Transverse colon (tissue), 4 donors: ENCODE results near the gene ZNF804A. TPM values are rescaled to one million over a fixed set of nuclear protein-coding genes. Genes with fewer than 3 reads are reported as not detected.

Experiments used
- DNase-seq: peaks from one replicate; pipeline ENCODE4 v3.0.0-alpha.2; 2019
- H3K27ac ChIP-seq, 4 donors: fragments of 200-600 bp; sonication (generic); 2 replicates each; pipeline ENCODE4 v1.5.1; 2016 to 2018; ENCODE audit warnings: inconsistent platforms in 4 of 4
- H3K27me3 ChIP-seq: fragments of 200-600 bp; sonication (generic); 2 replicates; pipeline ENCODE4 v1.5.1; 2017; ENCODE audit warnings: inconsistent platforms
- H3K36me3 ChIP-seq, 4 donors: fragments of 200-600 bp; sonication (generic); 2 replicates each; pipeline ENCODE4 v1.5.1; 2017 to 2019; ENCODE audit warnings: inconsistent platforms in 4 of 4
- H3K4me1 ChIP-seq, 4 donors: fragments of 200-600 bp; sonication (generic); 2 replicates each; pipeline ENCODE4 v1.5.1; 2017 to 2020; ENCODE audit warnings: inconsistent platforms in 4 of 4
- H3K4me3 ChIP-seq, 4 donors: fragments of 200-600 bp; sonication (generic); 1 replicate in 1 of 4; 2 replicates in 3 of 4; pipeline versions ENCODE4 v1.5.1 to v1.6.1; 2017 to 2019; ENCODE audit warnings: inconsistent platforms in 4 of 4
- H3K9me3 ChIP-seq, 2 donors: fragments of 200-600 bp; sonication (generic); 2 replicates each; pipeline ENCODE4 v1.5.1; 2017 to 2019; ENCODE audit warnings: inconsistent platforms in 2 of 2
- EP300 ChIP-seq: sonication (generic); formaldehyde crosslinking; IDR thresholded peaks from one replicate; pipeline ENCODE4 v1.6.1; 2017; ENCODE audit warnings: antibody characterized with exemption, low read depth
- POLR2A ChIP-seq: fragments of 450-650 bp; IDR thresholded peaks from one replicate; pipeline ENCODE4 v1.6.1; 2016; ENCODE audit warnings: antibody characterized with exemption, mild to moderate bottlenecking, moderate library complexity
- POLR2AphosphoS5 ChIP-seq, 3 donors: sonication (generic); formaldehyde crosslinking; IDR thresholded peaks; one replicate each; pipeline ENCODE4 v1.6.1; 2016; ENCODE audit warnings: antibody characterized with exemption in 3 of 3
- WGBS, 2 donors: methylation state at CpG; one replicate each; pipeline ENCODE4 v1.1.5; 2018; ENCODE audit warnings: low coverage in 1 of 2; 5-methylcytosine and 5-hydroxymethylcytosine counted together
- in situ Hi-C, 4 donors: fragments of 200-750 bp; cut with MboI; loops; one replicate each; pipeline versions ENCODE4 v1.15.0 to v1.15.1; 2017; ENCODE audit warnings: low sequenced_read_pairs in 3 of 4, low pct_ligation_motif_present in 1 of 4, low pct_unique_long_range_greater_than_20kb in 1 of 4
- intact Hi-C: fragments of 100-400 bp; cut with DNase I; formaldehyde crosslinking; loops from one replicate; pipeline ENCODE4 v1.15.1; 2023; ENCODE audit warnings: low total_unique reads
- total RNA-seq, 4 donors: library from RNA; depleted of rRNA; stranded (reverse); fragments of >200 nt; gene quantifications; one replicate each; pipeline ENCODE4 v1.1.0, GENCODE V29; 2016
- TF ChIP-seq, protein P1 (sequence below), 5 experiments: fragments of 200-600 bp in 3 of 5; fragments of 450-650 bp in 2 of 5; sonication (generic) in 3 of 5; IDR thresholded peaks; 1 replicate in 2 of 5; 2 replicates in 3 of 5; pipeline ENCODE4 v1.5.1; 2016 to 2017; ENCODE audit warnings: antibody characterized with exemption in 5 of 5, inconsistent platforms in 3 of 5, mild to moderate bottlenecking in 2 of 5, moderate library complexity in 1 of 5

Gene ZNF804A
- total RNA-seq, 4 donors from 2014 or later: 0.16 to 1.5 (median 0.70) TPM

DNA sequence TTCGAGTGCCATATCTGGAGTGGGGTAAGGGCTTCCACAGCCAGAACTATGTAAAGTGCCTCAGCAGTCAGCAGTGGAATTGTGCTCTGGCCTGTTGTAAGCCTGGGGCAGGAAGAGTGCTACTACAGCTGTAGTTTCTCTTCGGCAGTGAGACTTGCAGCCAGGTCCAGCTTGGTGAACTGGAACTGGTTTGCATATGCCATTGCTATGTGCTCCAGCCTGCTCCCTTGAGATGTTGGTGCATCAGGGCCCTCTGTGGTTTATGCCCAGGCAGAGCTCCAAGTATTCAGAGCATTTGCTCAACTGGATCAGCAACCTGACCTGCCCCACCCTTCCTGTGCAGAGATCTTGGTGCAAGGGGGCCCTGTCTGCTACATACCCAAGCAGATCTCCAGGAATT lies 47.8 kb downstream of the ZNF804A start:
- Histone ChIP-seq H3K4me3 (no peak overlapping the region), H3K27me3 (no peaks in the 10 kb centered on the region), H3K4me1 (no peaks in the 10 kb centered on the region), H3K36me3 (no peaks in the 10 kb centered on the region), H3K9me3 (no peaks in the 10 kb centered on the region), H3K27ac (no peak overlapping the region)
- in situ Hi-C loops: no loop called here
- WGBS, 2 donors: 75 to 92% methylated on average over 2 of the region's 2 CpGs
- no peak for DNase-seq
- TF ChIP-seq POLR2AphosphoS5 (IDR thresholded peaks at IDR 0.05) (no peak), EP300 (no peak), POLR2A (no peak)
- TF ChIP-seq, protein P1, sequence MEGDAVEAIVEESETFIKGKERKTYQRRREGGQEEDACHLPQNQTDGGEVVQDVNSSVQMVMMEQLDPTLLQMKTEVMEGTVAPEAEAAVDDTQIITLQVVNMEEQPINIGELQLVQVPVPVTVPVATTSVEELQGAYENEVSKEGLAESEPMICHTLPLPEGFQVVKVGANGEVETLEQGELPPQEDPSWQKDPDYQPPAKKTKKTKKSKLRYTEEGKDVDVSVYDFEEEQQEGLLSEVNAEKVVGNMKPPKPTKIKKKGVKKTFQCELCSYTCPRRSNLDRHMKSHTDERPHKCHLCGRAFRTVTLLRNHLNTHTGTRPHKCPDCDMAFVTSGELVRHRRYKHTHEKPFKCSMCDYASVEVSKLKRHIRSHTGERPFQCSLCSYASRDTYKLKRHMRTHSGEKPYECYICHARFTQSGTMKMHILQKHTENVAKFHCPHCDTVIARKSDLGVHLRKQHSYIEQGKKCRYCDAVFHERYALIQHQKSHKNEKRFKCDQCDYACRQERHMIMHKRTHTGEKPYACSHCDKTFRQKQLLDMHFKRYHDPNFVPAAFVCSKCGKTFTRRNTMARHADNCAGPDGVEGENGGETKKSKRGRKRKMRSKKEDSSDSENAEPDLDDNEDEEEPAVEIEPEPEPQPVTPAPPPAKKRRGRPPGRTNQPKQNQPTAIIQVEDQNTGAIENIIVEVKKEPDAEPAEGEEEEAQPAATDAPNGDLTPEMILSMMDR (IDR thresholded peaks at IDR 0.05): no peak
- intact Hi-C loops: no loop called here

DNA sequence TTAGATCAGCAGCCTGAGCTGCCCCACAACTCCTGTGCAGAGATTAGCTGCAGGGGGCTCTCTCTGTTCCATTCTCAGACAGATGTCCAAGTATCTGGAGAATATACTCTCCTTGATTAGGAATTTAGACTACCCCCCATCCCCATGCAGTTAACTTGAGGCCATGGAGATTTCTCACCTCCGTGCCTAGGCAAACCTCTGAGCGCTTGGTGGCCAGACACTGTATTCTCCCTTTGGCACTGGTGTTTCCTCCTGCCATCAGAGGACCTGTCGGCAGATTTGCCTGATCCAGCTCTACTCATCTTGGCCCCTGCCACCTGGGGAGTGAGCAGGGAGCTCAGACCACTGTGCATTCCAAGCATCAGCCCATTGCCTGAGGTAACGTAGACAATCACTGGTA lies 48.3 kb downstream of the ZNF804A start:
- Histone ChIP-seq H3K36me3 (no peaks in the 10 kb centered on the region), H3K9me3 (no peaks in the 10 kb centered on the region), H3K4me3 (no peak overlapping the region), H3K27me3 (no peaks in the 10 kb centered on the region), H3K27ac (no peak overlapping the region), H3K4me1 (no peaks in the 10 kb centered on the region)
- TF ChIP-seq POLR2A: no peak
- TF ChIP-seq EP300: no peak
- no peak for TF ChIP-seq POLR2AphosphoS5 (IDR thresholded peaks at IDR 0.05)
- TF ChIP-seq, protein P1 (IDR thresholded peaks at IDR 0.05): no peak
- intact Hi-C loops (no loop called here), in situ Hi-C loops (no loop called here)
- 96% methylated on average over 3 of the region's 4 CpGs; no CpG with 5 or more reads in 1 of the 2 donors for WGBS, 2 donors
- no peak for DNase-seq

DNA sequence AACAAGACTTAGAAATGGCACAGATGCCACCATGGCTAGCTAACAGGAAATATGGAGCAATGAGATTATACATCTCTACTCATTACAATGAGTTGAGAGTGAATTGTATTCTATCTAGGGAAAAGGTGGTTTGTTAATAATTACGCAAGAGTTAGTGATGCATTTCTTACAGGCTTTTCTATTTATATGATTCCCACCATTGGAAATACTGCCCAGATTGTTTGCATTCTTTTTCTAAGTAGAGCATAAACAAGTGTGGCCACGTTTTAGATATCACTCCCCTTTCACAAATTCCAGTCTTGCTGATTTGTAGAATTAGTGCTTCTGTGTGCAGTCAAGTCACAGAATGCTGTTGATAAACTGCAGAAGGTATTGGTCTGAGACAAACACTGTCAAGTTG lies 56.6 kb downstream of the ZNF804A start:
- 57 to 67% methylated on average over 2 of the region's 2 CpGs for WGBS, 2 donors
- in situ Hi-C loops (no loop called here), intact Hi-C loops (no loop called here)
- Histone ChIP-seq H3K4me1 (no peaks in the 10 kb centered on the region), H3K4me3 (no peak overlapping the region), H3K27me3 (no peaks in the 10 kb centered on the region), H3K27ac (no peak overlapping the region), H3K9me3 (no peaks in the 10 kb centered on the region), H3K36me3 (no peaks in the 10 kb centered on the region)
- no peak for TF ChIP-seq POLR2A
- no peak for TF ChIP-seq POLR2AphosphoS5 (IDR thresholded peaks at IDR 0.05)
- TF ChIP-seq EP300: no peak
- no peak for DNase-seq

DNA sequence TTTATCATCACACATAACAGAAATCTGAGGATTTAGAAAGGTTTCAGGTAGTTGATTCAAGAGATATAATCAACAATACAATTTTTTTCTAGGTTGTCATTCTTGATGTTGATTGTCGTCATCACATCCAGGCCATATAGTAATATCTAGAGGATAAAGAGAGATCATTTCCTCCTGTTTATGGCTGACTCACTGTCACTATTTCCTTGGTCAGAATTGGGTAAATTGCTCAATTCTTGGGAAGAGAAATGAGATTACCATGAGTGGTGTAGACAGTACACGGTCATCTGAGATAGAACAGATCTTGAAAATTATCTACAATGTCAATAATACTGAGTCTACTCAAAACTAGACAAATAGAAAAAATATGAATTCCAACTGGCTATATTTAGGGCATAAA lies 78.8 kb downstream of the ZNF804A start:
- intact Hi-C loops (no loop called here), in situ Hi-C loops (no loop called here)
- no peaks in the 10 kb centered on the region for H3K9me3 ChIP-seq
- no peaks in the 10 kb centered on the region for H3K27me3 ChIP-seq
- no peak for DNase-seq
- 46 to 65% methylated on average over 1 to 2 of the region's 2 CpGs for WGBS, 2 donors
- H3K27ac ChIP-seq: no peak overlapping the region
- TF ChIP-seq POLR2AphosphoS5 (IDR thresholded peaks at IDR 0.05): no peak
- TF ChIP-seq EP300: no peak
- no peak for TF ChIP-seq POLR2A
- TF ChIP-seq, protein P1 (IDR thresholded peaks at IDR 0.05): no peak
- no peak overlapping the region for H3K4me3 ChIP-seq
- H3K36me3 ChIP-seq: no peaks in the 10 kb centered on the region
- no peaks in the 10 kb centered on the region for H3K4me1 ChIP-seq
